Measurements from ENCODE around the gene CYP4B1.
"Not testable (repeated sequence)": the region's sequence is repeated elsewhere in the genome, so short reads cannot be mapped to it uniquely, and the experiment has no call there.

Gene CYP4B1

DNA sequence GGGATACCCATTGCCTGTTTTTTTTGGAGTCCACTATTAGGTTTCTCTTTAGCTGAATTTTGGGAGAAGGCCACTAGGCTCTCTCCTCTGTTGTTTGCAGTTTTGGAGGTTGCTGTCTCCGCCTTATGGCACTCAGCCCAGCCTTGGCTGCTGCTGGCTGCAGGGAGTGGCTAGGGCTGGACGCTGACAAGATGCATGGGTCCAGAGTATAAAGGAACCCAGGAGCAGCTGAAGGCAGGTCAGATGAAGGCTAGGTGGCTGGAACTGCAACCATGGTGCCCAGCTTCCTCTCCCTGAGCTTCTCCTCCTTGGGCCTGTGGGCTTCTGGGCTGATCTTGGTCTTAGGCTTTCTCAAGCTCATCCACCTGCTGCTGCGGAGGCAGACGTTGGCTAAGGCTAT lies at the start of gene CYP4B1:
Gene CYP4B1 (plus strand): TSS at position 237 of the 400 bp plus-strand sequence. CDS start 36 bp downstream, at position 273.
- Histone ChIP-seq H3K9me3 (ENCODE audit: control insufficient read depth, low read depth, low read length) (no peaks in the 10 kb centered on the region), H3K4me3 (ENCODE audit: low read length) (no peak within 1 kb of the TSS), H3K4me1 (ENCODE audit: control insufficient read depth, low read depth, low read length) (no peaks in the 10 kb centered on the region), H3K27ac (ENCODE audit: low read length) (no peak within 1 kb of the TSS), H3K9ac (ENCODE audit: low read length) (no peak within 1 kb of the TSS), H3K36me3 (ENCODE audit: control insufficient read depth, low read depth, low read length) (no peaks in the 10 kb centered on the region), H3K27me3 (ENCODE audit: control insufficient read depth, insufficient read depth, low read length) (no peaks in the 10 kb centered on the region)

DNA sequence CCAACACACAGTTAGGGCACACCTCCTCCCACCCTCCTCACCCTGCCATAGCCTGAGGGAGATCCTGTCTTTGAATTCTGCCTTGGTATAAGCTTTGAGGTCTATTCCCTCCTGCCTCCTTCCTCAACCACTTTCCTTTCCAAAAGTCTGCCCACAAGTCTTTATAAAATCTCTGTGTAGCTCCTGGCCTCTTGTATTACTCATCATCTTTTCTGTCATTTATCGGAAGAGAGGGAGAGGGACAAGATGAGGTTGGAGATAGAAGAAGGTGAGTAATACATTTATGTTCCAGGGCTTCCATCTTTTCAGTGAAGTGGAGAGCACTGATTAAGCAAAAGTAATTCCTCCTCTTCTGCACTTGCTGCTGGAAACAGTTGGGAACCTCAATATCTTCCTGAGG lies 49.4 kb upstream of the CYP4B1 start:
- Histone ChIP-seq H3K36me3 (ENCODE audit: control insufficient read depth, low read depth, low read length) (no peaks in the 10 kb centered on the region), H3K4me1 (ENCODE audit: control insufficient read depth, low read depth, low read length) (no peaks in the 10 kb centered on the region), H3K4me3 (ENCODE audit: low read length) (no peak overlapping the region), H3K9me3 (ENCODE audit: control insufficient read depth, low read depth, low read length) (no peaks in the 10 kb centered on the region), H3K27me3 (ENCODE audit: control insufficient read depth, insufficient read depth, low read length) (no peaks in the 10 kb centered on the region), H3K27ac (ENCODE audit: low read length) (no peak overlapping the region), H3K9ac (ENCODE audit: low read length) (no peak overlapping the region)

DNA sequence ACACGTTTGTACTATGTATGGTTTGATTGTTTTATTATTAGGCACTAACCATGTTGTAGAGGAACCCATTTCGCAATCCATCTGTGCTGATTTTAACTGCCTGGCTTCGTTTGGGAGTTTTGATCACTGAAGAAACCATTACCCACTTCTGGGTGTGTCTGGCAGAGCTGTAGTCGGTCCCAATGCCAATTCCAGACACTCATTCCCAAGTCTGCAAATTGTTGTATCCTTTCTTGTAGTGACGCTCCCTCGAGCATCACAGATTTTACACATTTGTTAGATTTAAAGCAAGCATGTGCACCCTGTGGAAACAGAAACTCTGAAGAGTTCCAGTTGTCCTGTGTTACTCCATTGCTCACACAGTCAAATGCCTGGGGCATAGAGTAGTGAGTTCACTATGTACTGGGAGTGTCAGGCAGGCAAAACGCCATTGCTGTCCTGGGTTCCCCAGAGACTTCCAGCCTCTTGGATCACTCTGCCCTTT lies 48.9 kb upstream of the CYP4B1 start:
- no peak overlapping the region for H3K4me3 ChIP-seq (ENCODE audit: low read length)
- H3K4me1 ChIP-seq (ENCODE audit: control insufficient read depth, low read depth, low read length), result no peaks in the 10 kb centered on the region
- H3K27ac ChIP-seq (ENCODE audit: low read length), result no peak overlapping the region
- no peak overlapping the region for H3K9ac ChIP-seq (ENCODE audit: low read length)
- no peaks in the 10 kb centered on the region for H3K27me3 ChIP-seq (ENCODE audit: control insufficient read depth, insufficient read depth, low read length)
- no peaks in the 10 kb centered on the region for H3K9me3 ChIP-seq (ENCODE audit: control insufficient read depth, low read depth, low read length)
- no peaks in the 10 kb centered on the region for H3K36me3 ChIP-seq (ENCODE audit: control insufficient read depth, low read depth, low read length)

DNA sequence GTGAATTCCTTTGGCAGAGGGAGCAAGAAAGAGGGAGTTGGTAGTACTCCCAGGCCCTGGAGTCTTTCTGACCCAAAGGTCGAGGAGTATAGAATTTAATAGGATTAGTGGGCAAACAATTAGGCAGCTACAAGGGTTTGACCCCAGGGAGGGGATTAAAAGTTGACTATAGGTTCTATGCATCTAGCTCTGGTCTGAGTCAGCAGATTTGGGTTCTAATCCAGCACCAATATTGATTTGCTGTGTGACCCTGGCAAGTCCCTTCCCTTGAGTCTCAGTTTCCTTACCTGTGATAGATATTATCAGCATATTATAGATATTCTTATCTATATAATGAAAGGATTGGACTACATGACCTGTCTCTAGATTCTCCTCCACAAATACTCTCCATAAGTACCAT lies 44.9 kb upstream of the CYP4B1 start:
- Histone ChIP-seq H3K4me3 (ENCODE audit: low read length) (no peak overlapping the region), H3K27me3 (ENCODE audit: control insufficient read depth, insufficient read depth, low read length) (no peaks in the 10 kb centered on the region), H3K36me3 (ENCODE audit: control insufficient read depth, low read depth, low read length) (no peaks in the 10 kb centered on the region), H3K9ac (ENCODE audit: low read length) (no peak overlapping the region), H3K9me3 (ENCODE audit: control insufficient read depth, low read depth, low read length) (no peaks in the 10 kb centered on the region), H3K4me1 (ENCODE audit: control insufficient read depth, low read depth, low read length) (peaks cover 15% of the 10 kb centered on the region), H3K27ac (ENCODE audit: low read length) (no peak overlapping the region)

DNA sequence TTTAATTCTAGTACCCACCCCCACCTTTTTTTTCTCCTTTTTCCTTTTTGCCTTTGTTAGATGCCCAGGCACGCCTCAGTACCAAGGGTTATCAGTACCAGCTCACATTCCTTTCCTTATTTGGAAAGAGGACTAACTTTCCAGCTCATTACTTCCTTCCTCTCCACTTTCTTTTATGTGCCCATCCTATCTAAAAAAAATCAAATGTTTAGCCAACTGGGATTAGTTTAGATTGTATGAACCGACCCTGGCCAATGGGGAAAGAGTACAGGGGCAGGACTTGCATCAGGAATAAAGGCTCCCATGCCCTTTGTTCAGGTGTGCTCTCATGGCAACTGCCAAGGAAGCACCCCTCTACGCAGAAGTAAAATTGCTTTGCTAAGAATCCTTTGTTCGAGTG lies 44.1 kb upstream of the CYP4B1 start:
- H3K4me1 ChIP-seq (ENCODE audit: control insufficient read depth, low read depth, low read length), result peaks cover 15% of the 10 kb centered on the region
- H3K27ac ChIP-seq (ENCODE audit: low read length), result not testable (repeated sequence)

DNA sequence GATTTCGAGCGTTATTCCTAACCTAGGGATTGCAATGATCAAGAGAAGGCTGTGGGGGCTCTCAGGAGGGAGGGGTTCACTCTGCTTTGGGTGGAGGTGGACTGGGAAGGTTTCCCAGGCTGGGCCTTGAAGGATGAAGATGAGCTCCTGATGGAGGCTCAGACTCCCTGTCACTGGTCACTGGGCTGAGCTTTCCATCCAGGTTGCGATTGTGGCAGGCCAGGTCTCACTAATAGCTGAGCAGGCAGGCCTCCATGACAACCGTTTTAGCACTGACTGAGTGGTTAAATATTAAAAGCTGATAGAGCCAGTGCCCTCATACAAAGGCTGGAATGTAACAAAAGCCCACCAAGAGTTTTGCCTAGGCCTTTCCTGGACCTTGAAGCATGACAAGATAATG lies 43.7 kb upstream of the CYP4B1 start:
- H3K4me1 ChIP-seq (ENCODE audit: control insufficient read depth, low read depth, low read length), result peaks cover 15% of the 10 kb centered on the region
- no peak overlapping the region for H3K27ac ChIP-seq (ENCODE audit: low read length)
- H3K27me3 ChIP-seq (ENCODE audit: control insufficient read depth, insufficient read depth, low read length), result no peaks in the 10 kb centered on the region
- H3K9ac ChIP-seq (ENCODE audit: low read length), result no peak overlapping the region
- no peak overlapping the region for H3K4me3 ChIP-seq (ENCODE audit: low read length)
- no peaks in the 10 kb centered on the region for H3K36me3 ChIP-seq (ENCODE audit: control insufficient read depth, low read depth, low read length)
- no peaks in the 10 kb centered on the region for H3K9me3 ChIP-seq (ENCODE audit: control insufficient read depth, low read depth, low read length)

More for the DNA sequence above, 44.1 kb upstream of the CYP4B1 start:
- H3K4me3 ChIP-seq (ENCODE audit: low read length); H3K27me3 ChIP-seq (ENCODE audit: control insufficient read depth, insufficient read depth, low read length); H3K36me3 ChIP-seq (ENCODE audit: control insufficient read depth, low read depth, low read length); H3K9me3 ChIP-seq (ENCODE audit: control insufficient read depth, low read depth, low read length); H3K9ac ChIP-seq (ENCODE audit: low read length): not testable (repeated sequence)

DNA sequence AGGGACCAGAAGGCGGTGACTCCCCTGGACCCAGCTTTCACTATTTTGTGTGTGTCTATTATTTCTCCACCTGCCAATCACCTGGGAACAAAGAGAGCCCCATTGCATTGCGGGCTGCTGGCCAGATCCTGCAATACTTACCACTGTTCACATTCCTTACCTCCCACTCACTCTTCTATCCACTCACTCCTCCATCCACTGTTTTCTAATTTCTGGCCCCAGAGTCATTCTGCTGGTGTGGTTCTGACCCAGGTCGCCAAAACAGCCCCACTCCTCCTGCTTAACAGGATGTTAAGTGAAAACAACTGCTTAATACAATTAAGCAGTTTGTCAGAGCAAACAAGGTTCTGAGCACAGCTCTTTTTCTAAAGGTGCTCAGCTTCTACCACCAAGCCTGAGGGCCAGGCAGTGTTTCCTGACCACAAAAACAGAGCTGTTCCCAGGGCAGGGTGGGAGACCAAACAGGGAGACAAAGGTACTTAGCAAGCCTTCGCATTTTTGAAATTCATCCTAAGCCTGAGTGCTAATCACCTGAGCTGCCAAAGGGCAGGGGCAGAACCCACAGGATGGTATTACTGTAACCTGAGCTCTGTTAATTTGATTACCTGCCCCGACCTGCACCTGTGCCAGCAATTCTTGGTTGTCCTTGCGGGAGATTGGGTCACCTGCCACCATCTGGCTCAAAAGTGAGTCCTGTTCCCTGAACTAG lies 41.4 kb upstream of the CYP4B1 start:
- H3K27ac ChIP-seq (ENCODE audit: low read length), result no peak overlapping the region
- H3K36me3 ChIP-seq (ENCODE audit: control insufficient read depth, low read depth, low read length), result no peaks in the 10 kb centered on the region
- H3K9me3 ChIP-seq (ENCODE audit: control insufficient read depth, low read depth, low read length), result no peaks in the 10 kb centered on the region
- no peak overlapping the region for H3K9ac ChIP-seq (ENCODE audit: low read length)
- H3K4me1 ChIP-seq (ENCODE audit: control insufficient read depth, low read depth, low read length), result peaks cover 15% of the 10 kb centered on the region
- H3K4me3 ChIP-seq (ENCODE audit: low read length), result no peak overlapping the region
- no peaks in the 10 kb centered on the region for H3K27me3 ChIP-seq (ENCODE audit: control insufficient read depth, insufficient read depth, low read length)

DNA sequence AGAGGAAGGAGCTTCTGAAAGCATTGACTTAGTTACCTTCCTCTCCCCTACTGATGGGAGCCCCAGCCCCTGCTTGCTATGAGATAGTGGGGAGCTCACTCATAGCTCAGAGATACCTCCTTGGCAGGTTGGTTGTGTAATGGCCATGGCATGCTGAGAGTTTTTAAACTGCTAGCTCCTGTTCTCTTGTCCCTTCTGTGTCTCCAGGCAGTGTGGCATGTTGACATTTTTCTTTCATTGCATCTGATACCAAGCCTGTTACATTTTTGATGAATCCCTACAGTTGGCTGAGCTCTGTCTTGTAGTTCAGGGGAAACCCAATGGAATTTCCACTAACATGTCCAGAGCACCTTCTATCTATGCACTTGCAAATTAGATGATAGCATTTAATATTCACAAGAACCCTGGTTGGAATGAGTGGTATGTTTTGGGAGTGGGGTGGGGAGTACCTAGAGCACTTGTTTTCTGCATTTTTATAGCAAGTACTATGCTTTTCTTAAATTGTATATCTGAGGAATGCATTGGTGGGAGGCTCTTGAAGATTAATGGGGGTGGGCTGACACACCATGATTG lies 40.8 kb upstream of the CYP4B1 start:
- no peak overlapping the region for H3K4me3 ChIP-seq (ENCODE audit: low read length)
- no peaks in the 10 kb centered on the region for H3K36me3 ChIP-seq (ENCODE audit: control insufficient read depth, low read depth, low read length)
- no peak overlapping the region for H3K9ac ChIP-seq (ENCODE audit: low read length)
- peaks cover 15% of the 10 kb centered on the region for H3K4me1 ChIP-seq (ENCODE audit: control insufficient read depth, low read depth, low read length)
- H3K9me3 ChIP-seq (ENCODE audit: control insufficient read depth, low read depth, low read length), result no peaks in the 10 kb centered on the region
- H3K27ac ChIP-seq (ENCODE audit: low read length), result no peak overlapping the region
- H3K27me3 ChIP-seq (ENCODE audit: control insufficient read depth, insufficient read depth, low read length), result no peaks in the 10 kb centered on the region

DNA sequence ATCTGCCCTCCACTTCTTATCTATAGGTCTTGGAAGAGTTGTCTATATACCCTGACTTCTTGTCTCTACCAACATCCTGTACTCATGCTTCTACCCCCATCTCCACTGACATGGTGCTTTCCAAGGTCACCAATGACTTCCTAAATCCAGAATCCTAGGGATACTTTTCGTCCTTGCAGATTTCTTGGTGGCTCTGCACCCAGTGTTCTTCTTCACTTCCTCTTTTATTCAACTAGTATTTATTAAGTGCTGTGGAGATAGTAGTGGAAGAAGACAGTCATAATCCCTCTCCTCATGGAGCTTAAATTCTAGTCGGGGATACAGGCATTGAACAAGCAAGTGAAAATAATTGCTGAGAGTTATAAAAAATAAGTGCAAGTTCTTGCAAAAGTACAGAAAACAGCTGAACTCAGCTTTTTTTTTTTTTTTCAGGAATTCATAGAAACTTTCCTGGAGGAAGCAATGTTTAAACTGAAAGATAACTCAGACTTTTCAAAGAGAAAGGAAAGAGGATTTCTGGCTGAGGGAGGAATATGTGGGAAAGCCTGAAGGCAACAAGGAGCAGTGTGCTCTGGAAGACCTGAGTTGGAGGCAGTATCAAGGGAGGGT lies 38.2 kb upstream of the CYP4B1 start:
- Histone ChIP-seq H3K27ac (ENCODE audit: low read length) (no peak overlapping the region), H3K36me3 (ENCODE audit: control insufficient read depth, low read depth, low read length) (no peaks in the 10 kb centered on the region), H3K9me3 (ENCODE audit: control insufficient read depth, low read depth, low read length) (no peaks in the 10 kb centered on the region), H3K4me3 (ENCODE audit: low read length) (no peak overlapping the region), H3K9ac (ENCODE audit: low read length) (no peak overlapping the region), H3K4me1 (ENCODE audit: control insufficient read depth, low read depth, low read length) (peaks cover 15% of the 10 kb centered on the region), H3K27me3 (ENCODE audit: control insufficient read depth, insufficient read depth, low read length) (no peaks in the 10 kb centered on the region)

DNA sequence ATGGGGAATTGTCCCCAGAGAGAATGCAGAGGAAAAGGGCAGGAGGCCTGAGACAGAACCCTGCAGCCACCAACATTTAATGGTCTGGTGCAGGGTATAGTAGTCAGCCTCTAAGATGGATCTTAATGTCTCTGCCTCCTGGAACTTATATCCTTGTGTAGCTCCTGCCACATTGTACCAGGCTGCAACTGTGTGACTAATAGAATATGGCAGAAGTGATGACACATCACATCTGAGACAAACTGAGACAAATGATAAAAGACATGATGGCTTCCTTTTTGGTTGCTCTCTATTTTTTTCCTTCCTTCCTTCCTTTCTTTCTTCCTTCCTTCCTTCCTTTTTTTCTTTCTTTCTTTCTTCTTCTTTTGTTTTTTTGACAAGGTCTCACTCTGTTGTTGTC lies 37.1 kb upstream of the CYP4B1 start:
- Histone ChIP-seq H3K27ac (ENCODE audit: low read length) (no peak overlapping the region), H3K27me3 (ENCODE audit: control insufficient read depth, insufficient read depth, low read length) (no peaks in the 10 kb centered on the region), H3K9me3 (ENCODE audit: control insufficient read depth, low read depth, low read length) (no peaks in the 10 kb centered on the region), H3K9ac (ENCODE audit: low read length) (no peak overlapping the region), H3K4me1 (ENCODE audit: control insufficient read depth, low read depth, low read length) (peaks cover 12% of the 10 kb centered on the region), H3K4me3 (ENCODE audit: low read length) (no peak overlapping the region), H3K36me3 (ENCODE audit: control insufficient read depth, low read depth, low read length) (no peaks in the 10 kb centered on the region)

DNA sequence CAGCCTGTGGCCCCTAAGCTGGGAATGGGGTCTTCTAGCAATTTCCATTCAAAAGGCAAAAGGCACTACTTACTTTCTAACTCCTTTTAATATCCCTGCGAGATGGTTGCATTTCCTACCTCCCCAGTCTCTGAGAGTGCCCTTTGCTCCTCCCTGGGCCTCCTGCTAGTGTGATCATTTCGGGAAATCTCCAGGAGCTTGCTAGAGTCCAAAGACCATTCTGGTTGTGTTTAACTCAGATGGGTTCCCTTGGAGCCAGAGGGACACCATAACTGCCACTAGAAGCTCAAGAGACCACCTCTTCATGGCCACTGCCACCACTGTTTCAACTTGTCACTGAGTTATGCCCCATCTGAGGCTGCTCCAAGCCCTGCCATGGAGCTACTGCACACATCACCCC lies 34.4 kb upstream of the CYP4B1 start:
- Histone ChIP-seq H3K9me3 (ENCODE audit: control insufficient read depth, low read depth, low read length) (no peaks in the 10 kb centered on the region), H3K4me3 (ENCODE audit: low read length) (no peak overlapping the region), H3K9ac (ENCODE audit: low read length) (no peak overlapping the region), H3K4me1 (ENCODE audit: control insufficient read depth, low read depth, low read length) (no peaks in the 10 kb centered on the region), H3K36me3 (ENCODE audit: control insufficient read depth, low read depth, low read length) (no peaks in the 10 kb centered on the region), H3K27ac (ENCODE audit: low read length) (no peak overlapping the region), H3K27me3 (ENCODE audit: control insufficient read depth, insufficient read depth, low read length) (no peaks in the 10 kb centered on the region)

Data from iPS-18a (cell line).